Liver (tissue), 9 donors: Measurements from ENCODE around the gene WWP2. TPM values are rescaled to one million over a fixed set of nuclear protein-coding genes. Genes with fewer than 3 reads are reported as not detected.
A peak's percentile ranks its signal among the peaks of the same experiment; 100 is the strongest.

Source experiments
- DNase-seq: peaks from one replicate; pipeline ENCODE4 v3.0.0-alpha.2; 2017; ENCODE audit warnings: low spot score
- H3K27ac ChIP-seq, 2 donors: one replicate each; pipeline ENCODE4 v1.7.0; 2013; ENCODE audit warnings: inconsistent platforms in 2 of 2, low read length in 2 of 2, control low read depth in 1 of 2, low read depth in 1 of 2, mild to moderate bottlenecking in 1 of 2
- H3K27me3 ChIP-seq, 4 donors: one replicate each; pipeline versions ENCODE4 v1.6.1 to v1.7.0; 2013; ENCODE audit warnings: low read length in 3 of 4, inconsistent platforms in 1 of 4, mild to moderate bottlenecking in 1 of 4, moderate library complexity in 1 of 4; ENCODE audit not compliant: control insufficient read depth in 4 of 4, insufficient read depth in 4 of 4
- H3K36me3 ChIP-seq, 4 donors: one replicate each; pipeline versions ENCODE4 v1.6.1 to v1.7.0; 2013; ENCODE audit warnings: low read length in 3 of 4, mild to moderate bottlenecking in 3 of 4, low read depth in 1 of 4, moderate library complexity in 1 of 4; ENCODE audit not compliant: control insufficient read depth in 4 of 4, insufficient read depth in 3 of 4
- H3K4me1 ChIP-seq, 4 donors: one replicate each; pipeline versions ENCODE4 v1.6.1 to v1.7.0; 2013; ENCODE audit warnings: low read length in 3 of 4, mild to moderate bottlenecking in 3 of 4, moderate library complexity in 1 of 4; ENCODE audit not compliant: control insufficient read depth in 4 of 4, insufficient read depth in 4 of 4
- H3K4me3 ChIP-seq, 3 donors: one replicate each; pipeline versions ENCODE4 v1.6.1 to v1.7.0; 2013; ENCODE audit warnings: low read length in 3 of 3, control low read depth in 1 of 3, low read depth in 1 of 3, mild to moderate bottlenecking in 1 of 3
- H3K9ac ChIP-seq, 2 donors: one replicate each; pipeline ENCODE4 v1.7.0; 2013; ENCODE audit warnings: low read length in 2 of 2, mild to moderate bottlenecking in 2 of 2, moderate library complexity in 2 of 2, control low read depth in 1 of 2, low read depth in 1 of 2
- H3K9me3 ChIP-seq, 4 donors: one replicate each; pipeline versions ENCODE4 v1.6.1 to v1.7.0; 2013; ENCODE audit warnings: low read length in 3 of 4; ENCODE audit not compliant: control insufficient read depth in 4 of 4
- ATF3 ChIP-seq: IDR thresholded peaks from 2 replicates; pipeline ENCODE4 v1.6.1; 2016; ENCODE audit warnings: antibody characterized with exemption
- CTCF ChIP-seq: fragments of 150-350 bp; IDR thresholded peaks from 2 replicates; pipeline ENCODE4 v1.5.1; 2017; ENCODE audit warnings: improper control_type of control experiment, low read depth, low read length; ENCODE audit not compliant: missing input control
- EGR1 ChIP-seq, 2 donors: IDR thresholded peaks; 2 replicates each; pipeline ENCODE4 v1.6.1; 2016 to 2018; ENCODE audit warnings: antibody characterized with exemption in 2 of 2, low read depth in 2 of 2
- FOXA1 ChIP-seq: IDR thresholded peaks from 2 replicates; pipeline ENCODE4 v1.6.1; 2016; ENCODE audit warnings: antibody characterized with exemption
- FOXA2 ChIP-seq: IDR thresholded peaks from 2 replicates; pipeline ENCODE4 v1.6.1; 2016; ENCODE audit warnings: antibody characterized with exemption
- GABPA ChIP-seq, 2 donors: IDR thresholded peaks in 1 of 2; conservative IDR thresholded peaks in 1 of 2; 2 replicates each; pipeline ENCODE4 v1.6.1; 2016; ENCODE audit warnings: antibody characterized with exemption in 2 of 2, mild to moderate bottlenecking in 1 of 2, moderate library complexity in 1 of 2
- HNF4A ChIP-seq, 2 donors: conservative IDR thresholded peaks; 2 replicates each; pipeline ENCODE4 v1.6.1; 2016; ENCODE audit warnings: antibody characterized with exemption in 2 of 2, mild to moderate bottlenecking in 2 of 2
- HNF4G ChIP-seq: IDR thresholded peaks from 2 replicates; pipeline ENCODE4 v1.6.1; 2016; ENCODE audit warnings: antibody characterized with exemption
- JUND ChIP-seq, 2 donors: IDR thresholded peaks; 2 replicates each; pipeline ENCODE4 v1.6.1; 2016; ENCODE audit warnings: antibody characterized with exemption in 2 of 2
- MAX ChIP-seq: IDR thresholded peaks from 2 replicates; pipeline ENCODE4 v1.6.1; 2016; ENCODE audit warnings: antibody characterized with exemption
- RAD21 ChIP-seq, 2 donors: IDR thresholded peaks; 2 replicates each; pipeline ENCODE4 v1.6.1; 2016; ENCODE audit warnings: antibody characterized with exemption in 2 of 2, mild to moderate bottlenecking in 2 of 2
- REST ChIP-seq: IDR thresholded peaks from 2 replicates; pipeline ENCODE4 v1.6.1; 2016; ENCODE audit warnings: antibody characterized with exemption, mild to moderate bottlenecking
- RXRA ChIP-seq, 2 donors: IDR thresholded peaks; 2 replicates each; pipeline ENCODE4 v1.6.1; 2017 to 2018; ENCODE audit warnings: antibody characterized with exemption in 2 of 2, mild to moderate bottlenecking in 1 of 2
- TAF1 ChIP-seq: conservative IDR thresholded peaks from 2 replicates; pipeline ENCODE4 v1.6.1; 2016; ENCODE audit warnings: antibody characterized with exemption, mild to moderate bottlenecking
- YY1 ChIP-seq: IDR thresholded peaks from 2 replicates; pipeline ENCODE4 v1.6.1; 2016; ENCODE audit warnings: antibody characterized with exemption, mild to moderate bottlenecking
- ZBTB33 ChIP-seq: IDR thresholded peaks from 2 replicates; pipeline ENCODE4 v1.6.1; 2016; ENCODE audit warnings: antibody characterized with exemption
- WGBS: extraction: QIAGEN DNeasy Blood & Tissue Kit; methylation state at CpG from one replicate; pipeline ENCODE4 v1.1.7; 2013; 5-methylcytosine and 5-hydroxymethylcytosine counted together
- polyA plus RNA-seq, 2 donors: library from polyadenylated mRNA; stranded (reverse) in 1 of 2; unstranded in 1 of 2; fragments of 200-250 nt in 1 of 2; fragments of >200 nt in 1 of 2; fragmentation: Nextera tagmentation in 1 of 2; extraction: Ambion mirVana in 1 of 2; gene quantifications; one replicate each; pipeline versions ENCODE4 v1.2.1 to v1.2.3, GENCODE V29; 2013 to 2015
- total RNA-seq, 2 donors: library from RNA; depleted of rRNA; stranded (reverse); fragments of >200 nt; gene quantifications; one replicate each; pipeline ENCODE4 v1.2.3, GENCODE V29; 2014
- donor health status: healthy.
- donor health status: healthy.
- donor health status: healthy.
- donor health status: healthy.
- donor health status: healthy.

The WWP2 gene
- total and polyA plus RNA-seq, 4 donors: 8.6 to 22.7 (median 13.6) TPM

GRCh38 chr16:69754469-69755310 is 7.4 kb upstream of the WWP2 start, which contains the start of gene NOB1:
TSS of gene NOB1 (minus strand) at chr16:69754926. CDS start at chr16:69754910, 16 bp downstream.
- WGBS: under 1% methylated on average over 58 of the region's 58 CpGs
- H3K27me3 ChIP-seq: no peaks in the 10 kb centered on the region
- peak; percentile 95 for DNase-seq
- peak within 1 kb of the TSS; percentile 81 to 99 (median 95) for H3K4me3 ChIP-seq
- TF ChIP-seq RAD21 (IDR thresholded peaks at IDR 0.05) (peak; percentile 95 to 96), YY1 (peak; percentile 98), MAX (peak; percentile 83), JUND (IDR thresholded peaks at IDR 0.05) (no peak), HNF4G (no peak), TAF1 (peak; percentile 79), CTCF (peak; percentile 99), GABPA (IDR thresholded peaks at IDR 0.05 in 1 of 2, conservative IDR thresholded peaks at IDR 0.05 in 1 of 2) (peak in 1 of 2 donors; percentile 68)
- H3K9ac ChIP-seq: peak within 1 kb of the TSS; percentile 79 to 89
- peak within 1 kb of the TSS; percentile 52 to 64 for H3K27ac ChIP-seq
- H3K4me1 ChIP-seq: peaks cover 0 to 19% (median 13%) of the 10 kb centered on the region in 4 donors
- H3K36me3 ChIP-seq: peaks cover 0 to 11% (median 5%) of the 10 kb centered on the region in 4 donors
- no peaks in the 10 kb centered on the region for H3K9me3 ChIP-seq

GRCh38 chr16:69756705-69757104 is 5.4 kb upstream of the WWP2 start:
- Histone ChIP-seq H3K4me3 (no peak overlapping the region), H3K36me3 (peaks cover 0 to 3% (median 0%) of the 10 kb centered on the region in 4 donors), H3K4me1 (peaks cover 0 to 21% (median 13%) of the 10 kb centered on the region in 4 donors), H3K9me3 (no peaks in the 10 kb centered on the region), H3K27ac (no peak overlapping the region), H3K27me3 (no peaks in the 10 kb centered on the region), H3K9ac (no peak overlapping the region)
- 91% methylated on average over 10 of the region's 10 CpGs for WGBS
- no peak for DNase-seq
- TF ChIP-seq ZBTB33 (no peak), EGR1 (IDR thresholded peaks at IDR 0.05; ENCODE audit: low read depth in 2 of 2) (no peak), YY1 (no peak), FOXA1 (no peak), GABPA (IDR thresholded peaks at IDR 0.05 in 1 of 2, conservative IDR thresholded peaks at IDR 0.05 in 1 of 2) (no peak), TAF1 (no peak), HNF4G (no peak), CTCF (no peak), FOXA2 (no peak), REST (no peak), MAX (no peak), HNF4A (conservative IDR thresholded peaks at IDR 0.05) (no peak), RXRA (IDR thresholded peaks at IDR 0.05) (no peak), ATF3 (no peak), JUND (IDR thresholded peaks at IDR 0.05) (no peak)
